PC-9 (cell line): ENCODE measurements around the gene EXOC2. TPM values are rescaled to one million over a fixed set of nuclear protein-coding genes. Genes with fewer than 3 reads are reported as not detected.

Source experiments
- BruUV-seq: library from RNA; stranded (reverse); fragments of 400-500 nt; replicated peaks from 2 replicates; lab custom pipeline; 2021; lab: Mats Ljungman, UMichigan
- CTCF ChIA-PET: fragments of 300-600 bp; sonication (Branson Sonifier 250); formaldehyde crosslinking; loops from one replicate; lab custom pipeline; 2022; ENCODE audit warnings: antibody characterized with exemption; lab: Charles Lee
- POLR2A ChIA-PET: fragments of 300-600 bp; sonication (Branson Sonifier 250); formaldehyde crosslinking; loops from one replicate; lab custom pipeline; 2022; ENCODE audit warnings: antibody characterized with exemption; ENCODE audit not compliant: unreplicated experiment; lab: Charles Lee
- DNase-seq, 2 experiments: peaks; one replicate each; pipeline versions ENCODE4 v3.0.0 to v3.0.0-alpha.2; 2015 to 2022; ENCODE audit warnings: mixed read lengths in 1 of 2
- H2AFZ ChIP-seq: fragments of 200-600 bp; sonication (generic); 2 replicates; pipeline ENCODE4 v1.8.1; 2017; ENCODE audit warnings: antibody characterized with exemption
- H3F3A ChIP-seq: fragments of 200-600 bp; sonication (generic); 2 replicates; pipeline ENCODE4 v1.8.1; 2017; ENCODE audit warnings: antibody characterized with exemption, mild to moderate bottlenecking, low read depth; ENCODE audit not compliant: insufficient read depth
- H3K27ac ChIP-seq: fragments of 200-600 bp; sonication (generic); 2 replicates; pipeline ENCODE4 v1.6.1; 2016; ENCODE audit warnings: mixed run types
- H3K27me3 ChIP-seq: fragments of 200-600 bp; sonication (generic); 2 replicates; pipeline ENCODE4 v1.6.1; 2016; ENCODE audit warnings: low read depth, mixed run types; ENCODE audit not compliant: insufficient read depth
- H3K36me3 ChIP-seq: fragments of 200-600 bp; sonication (generic); 2 replicates; pipeline ENCODE4 v1.6.1; 2016; ENCODE audit warnings: low read depth, mixed run types
- H3K4me1 ChIP-seq: fragments of 200-600 bp; sonication (generic); replicated peaks from 2 replicates; pipeline ENCODE4 v1.6.1; 2016; ENCODE audit warnings: mixed run types; ENCODE audit not compliant: insufficient read depth
- H3K4me2 ChIP-seq: fragments of 200-600 bp; sonication (generic); 2 replicates; pipeline ENCODE4 v1.6.1; 2017; ENCODE audit warnings: mixed run types
- H3K4me3 ChIP-seq: fragments of 200-600 bp; sonication (generic); 2 replicates; pipeline ENCODE4 v1.6.1; 2016; ENCODE audit warnings: mixed run types
- H3K79me2 ChIP-seq: fragments of 200-600 bp; sonication (generic); 2 replicates; pipeline ENCODE4 v1.6.1; 2017; ENCODE audit warnings: low read depth, mixed run types
- H3K9me2 ChIP-seq: fragments of 200-600 bp; sonication (generic); 2 replicates; pipeline ENCODE4 v1.8.1; 2017; ENCODE audit warnings: mild to moderate bottlenecking; ENCODE audit not compliant: insufficient read depth
- H3K9me3 ChIP-seq: fragments of 200-600 bp; sonication (generic); 2 replicates; pipeline ENCODE4 v1.8.1; 2016; ENCODE audit warnings: low read depth; ENCODE audit not compliant: insufficient read depth
- H4K20me1 ChIP-seq: fragments of 200-600 bp; sonication (generic); 2 replicates; pipeline ENCODE4 v1.8.1; 2017; ENCODE audit not compliant: insufficient read depth
- CTCF ChIP-seq: fragments of 200-600 bp; sonication (generic); conservative IDR thresholded peaks from 2 replicates; pipeline ENCODE4 v1.6.1; 2017; ENCODE audit warnings: mixed run types, antibody characterized with exemption, mild to moderate bottlenecking, moderate library complexity
- EZH2 ChIP-seq: fragments of 200-600 bp; sonication (generic); IDR thresholded peaks from 2 replicates; pipeline ENCODE4 v1.8.0; 2017; ENCODE audit warnings: antibody characterized with exemption, low read depth
- intact Hi-C: fragments of 100-400 bp; cut with micrococcal nuclease; formaldehyde crosslinking; loops from one replicate; pipeline ENCODE4 v1.10.0; 2022; ENCODE audit not compliant: unreplicated experiment
- total RNA-seq: library from RNA; stranded (reverse); gene quantifications from 2 replicates; pipeline ENCODE4 v1.2.3, GENCODE V29; 2021

EXOC2 gene
- total RNA-seq, 1 experiment from 2014 or later = 28.2 TPM

GRCh38 chr6:659716-660581, 33.0 kb downstream of the EXOC2 start:
- Histone ChIP-seq H3K9me3 (no peaks in the 10 kb centered on the region), H3K9me2 (no peaks in the 10 kb centered on the region), H3F3A (no peaks in the 10 kb centered on the region), H4K20me1 (no peaks in the 10 kb centered on the region), H3K4me1 (no peaks in the 10 kb centered on the region), H3K27ac (no peak overlapping the region), H3K36me3 (no peaks in the 10 kb centered on the region), H2AFZ (no peak overlapping the region), H3K4me2 (no peak overlapping the region), H3K79me2 (no peaks in the 10 kb centered on the region), H3K27me3 (no peaks in the 10 kb centered on the region), H3K4me3 (no peak overlapping the region)
- CTCF ChIA-PET = no interaction called here
- POLR2A ChIA-PET = interaction anchor here (0.5 to 0.6 kb wide), 2 partner anchors 13 to 483 kb away, joined by 3 to 5 read pairs; no protein-coding TSS in a partner anchor
- TF ChIP-seq EZH2 = no peak
- no peak for TF ChIP-seq CTCF
- no TSS peak for BruUV-seq
- DNase-seq = no peak
- intact Hi-C loops = no loop called here

- Histone ChIP-seq H3K36me3 (no peaks in the 10 kb centered on the region), H3K4me2 (no peak overlapping the region), H3F3A (no peaks in the 10 kb centered on the region), H4K20me1 (no peaks in the 10 kb centered on the region), H2AFZ (no peak overlapping the region), H3K27ac (no peak overlapping the region), H3K27me3 (no peaks in the 10 kb centered on the region), H3K4me1 (no peaks in the 10 kb centered on the region), H3K79me2 (no peaks in the 10 kb centered on the region), H3K4me3 (no peak overlapping the region), H3K9me2 (no peaks in the 10 kb centered on the region), H3K9me3 (no peaks in the 10 kb centered on the region)
- ChIA-PET POLR2A (no interaction called here), CTCF (no interaction called here)
- no TSS peak for BruUV-seq
- no peak for DNase-seq
- intact Hi-C loops = no loop called here
- TF ChIP-seq EZH2 (no peak), CTCF (no peak)
Measured at GRCh38 chr6:658244-658643, 34.7 kb downstream of the EXOC2 start.

GRCh38 chr6:657743-658142, 35.2 kb downstream of the EXOC2 start:
- intact Hi-C loops = no loop called here
- Histone ChIP-seq H3K9me2 (no peaks in the 10 kb centered on the region), H3K36me3 (no peaks in the 10 kb centered on the region), H3F3A (no peaks in the 10 kb centered on the region), H3K4me2 (no peak overlapping the region), H4K20me1 (no peaks in the 10 kb centered on the region), H3K9me3 (no peaks in the 10 kb centered on the region), H3K79me2 (no peaks in the 10 kb centered on the region), H3K4me1 (no peaks in the 10 kb centered on the region), H3K4me3 (no peak overlapping the region), H3K27me3 (no peaks in the 10 kb centered on the region), H3K27ac (no peak overlapping the region), H2AFZ (no peak overlapping the region)
- ChIA-PET POLR2A (no interaction called here), CTCF (no interaction called here)
- TF ChIP-seq CTCF = no peak
- no peak for TF ChIP-seq EZH2
- no TSS peak for BruUV-seq
- DNase-seq = no peak
